Stimulated activated CD8-positive, alpha-beta memory T cell treated with anti-CD3 and anti-CD28 coated beads, Interleukin-4, amount 100 ng/mL, for 48 hours (primary cell): ENCODE results near the gene MAPT.
"Not testable (repeated sequence)": the region's sequence is repeated elsewhere in the genome, so short reads cannot be mapped to it uniquely, and the experiment has no call there.

ENCODE experiments used
- DNase-seq: peaks from one replicate; pipeline ENCODE4 v3.0.0-alpha.2; 2020

Gene MAPT

DNA sequence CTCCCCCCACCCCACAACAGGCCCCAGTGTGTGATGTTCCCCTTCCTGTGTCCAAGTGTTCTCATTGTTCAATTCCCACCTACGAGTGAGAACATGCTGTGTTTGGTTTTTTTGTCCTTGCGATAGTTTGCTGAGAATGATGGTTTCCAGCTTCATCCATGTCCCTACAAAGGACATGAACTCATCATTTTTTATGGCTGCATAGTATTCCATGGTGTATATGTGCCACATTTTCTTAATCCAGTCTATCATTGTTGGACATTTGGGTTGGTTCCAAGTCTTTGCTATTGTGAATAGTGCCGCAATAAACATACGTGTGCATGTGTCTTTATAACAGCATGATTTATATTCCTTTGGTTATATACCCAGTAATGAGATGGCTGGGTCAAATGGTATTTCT lies 62.4 kb downstream of the MAPT start:
- not testable (repeated sequence) for DNase-seq

DNA sequence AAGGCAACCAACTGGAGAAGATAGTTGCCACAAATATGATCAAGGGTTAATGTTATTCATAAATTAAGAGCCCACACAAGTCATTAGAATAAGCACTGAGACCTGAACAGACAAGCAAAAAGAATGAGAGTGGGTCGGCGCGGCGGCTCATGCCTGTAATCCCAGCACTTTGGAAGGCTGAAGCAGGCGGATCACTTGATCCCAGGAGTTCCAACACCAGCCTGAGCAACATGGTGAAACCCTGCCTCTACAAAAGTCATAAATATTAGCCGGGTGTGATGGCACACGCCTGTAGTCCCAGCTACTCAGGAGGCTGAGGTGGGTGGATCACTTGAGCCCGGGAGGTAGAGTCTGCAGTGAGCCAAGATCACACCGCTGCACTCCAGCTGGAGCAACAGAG lies 64.0 kb downstream of the MAPT start:
- DNase-seq: no peak

DNA sequence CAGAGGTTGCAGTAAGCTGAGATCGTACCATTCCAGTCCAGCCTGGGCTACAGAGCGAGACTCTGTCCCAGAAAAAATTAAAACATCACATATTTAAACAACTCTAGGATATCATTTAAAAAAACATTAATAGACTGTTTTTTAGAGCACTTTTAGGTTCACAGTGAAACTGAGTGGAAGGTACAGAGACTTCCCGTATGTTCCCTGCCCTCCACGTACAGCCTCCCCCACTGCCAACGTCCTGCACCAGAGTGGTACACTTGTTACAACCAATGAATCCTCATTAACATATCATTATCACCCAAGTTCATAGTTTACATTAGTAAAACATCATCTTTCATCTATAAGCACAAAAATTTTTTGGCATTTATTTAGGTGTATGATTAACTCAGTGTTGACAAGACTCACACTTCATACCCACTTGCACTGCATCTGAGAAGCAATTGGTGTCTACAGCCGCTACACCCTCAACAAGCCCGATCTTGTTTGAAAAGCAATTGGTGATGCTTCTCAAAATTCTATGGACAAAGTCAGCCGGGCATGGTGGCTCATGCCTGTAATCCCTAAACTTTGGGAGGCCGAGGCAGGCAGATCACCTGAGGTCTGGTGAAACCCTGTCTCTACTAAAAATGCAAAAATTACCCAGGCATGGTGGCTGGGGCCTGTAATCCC lies 64.8 kb downstream of the MAPT start:
- DNase-seq: no peak

DNA sequence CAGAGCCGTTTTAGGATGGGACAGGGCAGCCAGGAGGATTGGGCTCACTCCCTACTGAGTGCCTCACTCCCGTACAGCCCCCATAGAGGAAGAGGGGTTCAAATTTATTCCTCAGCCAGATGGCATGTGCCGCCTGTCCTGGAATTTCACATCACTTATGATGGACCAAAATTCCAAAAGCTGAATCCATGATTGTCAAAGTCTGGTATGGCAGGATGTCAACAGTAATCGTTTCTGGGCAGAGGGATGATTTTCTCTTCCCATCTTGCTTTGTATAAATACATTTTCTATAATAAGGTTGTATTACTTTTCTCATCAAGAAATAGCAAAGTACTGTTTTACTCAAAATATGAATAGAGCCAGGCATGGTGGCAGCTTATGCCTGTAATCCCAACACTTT lies 66.0 kb downstream of the MAPT start:
- no peak for DNase-seq

DNA sequence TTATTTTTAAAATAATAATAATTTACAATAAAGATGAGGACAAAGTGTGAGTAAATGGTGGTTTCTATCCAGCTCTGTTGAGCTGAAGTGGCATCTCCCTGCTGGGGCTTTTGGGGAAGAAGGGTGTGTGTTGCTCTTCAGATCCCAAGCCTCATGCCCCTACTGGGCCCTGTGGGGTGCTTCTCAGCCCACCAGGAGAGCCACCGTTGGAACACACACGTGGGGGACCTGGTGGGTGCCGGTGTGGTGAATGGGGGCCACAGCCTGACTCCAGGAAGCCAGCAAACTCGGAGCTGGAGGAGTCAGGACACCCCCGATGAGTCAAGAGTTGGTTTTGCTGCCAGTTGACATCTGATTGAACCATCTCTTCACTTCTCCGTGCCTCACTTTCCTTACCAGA lies 66.9 kb downstream of the MAPT start:
- DNase-seq: no peak

DNA sequence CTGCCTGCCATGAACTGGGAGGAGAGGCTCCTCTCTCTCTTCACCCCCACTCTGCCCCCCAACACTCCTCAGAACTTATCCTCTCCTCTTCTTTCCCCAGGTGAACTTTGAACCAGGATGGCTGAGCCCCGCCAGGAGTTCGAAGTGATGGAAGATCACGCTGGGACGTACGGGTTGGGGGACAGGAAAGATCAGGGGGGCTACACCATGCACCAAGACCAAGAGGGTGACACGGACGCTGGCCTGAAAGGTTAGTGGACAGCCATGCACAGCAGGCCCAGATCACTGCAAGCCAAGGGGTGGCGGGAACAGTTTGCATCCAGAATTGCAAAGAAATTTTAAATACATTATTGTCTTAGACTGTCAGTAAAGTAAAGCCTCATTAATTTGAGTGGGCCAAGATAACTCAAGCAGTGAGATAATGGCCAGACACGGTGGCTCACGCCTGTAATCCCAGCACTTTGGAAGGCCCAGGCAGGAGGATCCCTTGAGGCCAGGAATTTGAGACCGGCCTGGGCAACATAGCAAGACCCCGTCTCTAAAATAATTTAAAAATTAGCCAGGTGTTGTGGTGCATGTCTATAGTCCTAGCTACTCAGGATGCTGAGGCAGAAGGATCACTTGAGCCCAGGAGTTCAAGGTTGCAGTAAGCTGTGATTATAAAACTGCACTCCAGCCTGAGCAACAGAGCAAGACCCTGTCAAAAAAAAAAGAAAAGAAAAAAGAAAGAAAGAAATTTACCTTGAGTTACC lies 68.0 kb downstream of the MAPT start:
- DNase-seq: no peak

DNA sequence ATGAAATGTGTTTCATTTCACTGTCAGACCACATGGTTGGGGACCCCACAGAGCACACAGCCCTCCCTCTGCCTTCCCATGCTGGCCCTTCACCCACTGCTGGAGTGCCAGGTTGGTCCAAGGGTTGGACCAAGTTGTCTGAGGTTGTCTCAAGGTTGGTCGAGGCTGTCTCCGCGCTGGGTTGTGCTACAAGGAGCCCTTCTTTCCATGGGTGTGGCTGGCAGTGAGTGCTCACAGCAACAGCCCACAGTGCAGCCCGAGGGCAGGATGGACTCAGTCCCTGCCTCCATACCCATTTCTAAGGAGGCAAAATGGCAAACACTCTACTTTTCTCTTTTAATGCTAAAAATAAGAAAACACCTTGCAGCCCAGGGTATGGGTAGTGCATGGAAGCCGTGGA lies 68.9 kb downstream of the MAPT start:
- DNase-seq: no peak

DNA sequence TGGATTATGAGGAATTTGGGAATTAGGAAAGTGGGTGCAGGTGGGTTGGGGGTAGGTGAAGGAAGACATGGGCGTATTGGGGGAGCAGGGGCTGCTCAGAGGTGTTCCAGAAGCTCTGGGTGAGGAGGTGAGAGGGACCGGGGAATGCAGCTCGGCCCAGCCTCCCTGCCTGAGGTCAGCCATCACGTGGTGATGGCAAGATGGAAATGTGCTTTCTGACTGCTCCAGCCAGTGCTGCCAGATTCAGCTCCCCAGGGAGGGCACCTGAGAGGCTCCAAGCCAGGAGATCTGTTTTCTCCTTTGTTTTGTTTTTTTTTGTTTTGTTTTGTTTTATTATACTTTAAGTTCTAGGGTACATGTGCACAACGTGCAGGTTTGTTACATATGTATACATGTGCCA lies 69.5 kb downstream of the MAPT start:
- DNase-seq: no peak

DNA sequence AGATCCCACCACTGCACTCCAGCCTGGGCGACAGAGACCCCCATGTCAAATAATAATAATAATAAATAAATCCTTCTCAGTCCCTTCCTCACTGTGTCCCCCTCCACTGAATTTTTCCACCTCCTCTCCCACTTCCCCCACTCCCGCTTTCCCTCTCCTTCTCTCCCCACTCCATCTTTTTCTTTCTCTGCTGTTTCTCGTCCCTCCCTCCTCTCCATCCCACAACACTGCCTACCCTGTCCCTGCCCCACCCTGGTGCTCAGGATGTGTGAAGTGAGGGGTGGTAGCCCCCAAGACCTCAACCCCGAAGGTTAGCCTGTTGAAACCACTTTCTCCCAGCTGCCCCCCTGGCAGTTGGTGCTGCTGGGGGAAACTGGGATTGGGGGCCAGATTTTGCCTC lies 70.3 kb downstream of the MAPT start:
- no peak for DNase-seq

DNA sequence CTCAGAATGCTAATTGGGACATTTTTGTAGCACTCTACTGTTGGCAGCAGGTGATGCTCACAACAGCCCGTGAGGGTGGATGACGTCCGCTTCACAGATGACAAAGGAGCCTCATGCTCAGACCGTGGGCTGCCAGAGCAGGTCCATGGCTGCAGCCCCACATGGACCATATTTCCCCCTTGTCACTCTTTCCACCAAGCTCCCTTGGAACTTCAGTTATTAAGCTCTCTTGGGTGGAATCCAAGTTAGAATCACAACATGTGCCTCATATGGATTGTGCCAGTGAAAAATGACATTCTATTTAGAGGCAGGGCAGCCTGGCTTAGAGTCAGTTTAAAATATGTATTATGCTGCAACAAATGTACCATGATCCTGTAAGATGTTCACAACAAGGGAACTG lies 71.5 kb downstream of the MAPT start:
- DNase-seq: no peak

DNA sequence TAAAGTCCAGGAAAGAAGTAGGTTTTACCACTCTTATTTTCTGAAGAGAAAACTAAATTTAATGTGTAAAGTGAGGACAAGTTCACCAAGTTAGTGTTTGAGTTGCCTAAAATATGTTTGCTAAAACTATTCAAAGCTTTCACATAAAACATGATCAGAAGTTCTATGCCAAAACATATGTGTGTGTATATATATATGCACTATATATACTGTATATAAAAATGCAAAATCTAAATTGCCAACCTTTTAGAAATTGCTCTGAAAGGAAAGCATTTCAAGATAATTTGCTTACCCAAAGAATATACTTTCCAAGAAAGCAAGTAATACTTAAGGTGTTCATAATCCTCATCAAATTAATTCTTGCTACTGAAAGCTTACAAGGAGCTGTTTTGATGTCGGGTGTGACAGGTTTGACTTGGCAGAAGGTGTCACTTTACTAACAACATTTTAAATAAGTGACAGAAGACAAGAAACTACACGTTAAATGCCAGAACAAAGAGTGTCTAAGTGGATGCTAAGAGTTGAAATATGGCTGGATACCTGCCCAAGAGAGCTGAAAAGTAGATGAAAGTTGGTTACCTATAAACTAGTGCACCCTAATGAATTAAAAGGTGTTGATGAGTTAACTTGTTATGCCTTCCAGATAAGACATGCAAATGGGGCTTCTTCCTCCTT lies 72.4 kb downstream of the MAPT start:
- no peak for DNase-seq

DNA sequence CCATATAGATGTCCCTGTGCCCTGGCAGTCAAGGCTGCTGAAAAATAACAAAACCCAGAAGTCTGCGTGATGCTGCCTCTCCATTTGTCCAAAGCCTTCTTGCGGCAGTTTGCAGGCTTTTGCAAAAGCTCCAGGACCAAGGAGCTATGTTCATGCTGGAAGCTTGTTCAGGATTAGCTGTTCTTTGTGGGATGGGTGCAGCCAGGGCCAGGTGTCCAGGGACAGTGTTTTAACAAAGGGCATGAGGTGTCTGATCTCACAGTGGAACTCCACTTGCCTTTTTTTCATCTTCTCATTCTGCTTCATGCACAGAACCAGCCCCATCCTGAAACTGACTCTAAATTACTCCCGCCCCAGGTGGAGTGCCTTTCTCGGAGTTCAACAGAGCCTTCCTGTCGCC lies 73.0 kb downstream of the MAPT start:
- no peak for DNase-seq

DNA sequence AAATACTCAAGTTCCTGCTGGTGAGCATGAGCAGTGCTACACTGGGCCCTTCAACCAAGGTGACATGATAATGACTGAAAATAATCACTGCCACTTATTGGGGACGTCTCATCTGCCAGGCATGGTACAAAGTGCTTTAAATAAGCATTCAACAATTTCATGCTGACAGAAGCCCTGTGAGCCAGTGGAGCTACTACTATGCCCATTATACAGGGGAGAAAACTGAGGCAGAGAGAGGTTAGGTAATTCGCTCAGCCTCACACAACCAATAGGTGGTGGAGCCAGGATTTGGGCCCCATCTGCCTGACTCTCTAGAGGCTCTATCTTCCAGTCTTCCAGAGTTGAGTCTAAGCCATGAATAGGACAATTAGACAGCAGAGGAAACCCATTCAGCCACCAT lies 74.4 kb downstream of the MAPT start:
- DNase-seq: no peak

DNA sequence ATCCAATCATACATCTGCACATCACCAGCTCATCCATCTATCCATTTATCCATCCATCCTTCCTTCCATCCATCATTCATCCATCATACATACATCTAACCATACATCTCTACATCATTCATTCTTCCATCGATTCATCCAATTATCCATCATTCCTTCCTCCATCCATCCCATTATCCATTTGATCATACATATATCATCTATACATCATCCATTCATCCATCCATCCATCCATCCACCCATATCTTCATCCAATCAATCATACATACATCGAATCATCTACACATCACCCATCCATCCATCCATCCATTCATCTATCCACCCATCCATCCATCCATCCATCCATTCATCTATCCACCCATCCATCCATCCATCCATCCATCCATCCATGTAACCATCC lies 75.4 kb downstream of the MAPT start:
- no peak for DNase-seq

DNA sequence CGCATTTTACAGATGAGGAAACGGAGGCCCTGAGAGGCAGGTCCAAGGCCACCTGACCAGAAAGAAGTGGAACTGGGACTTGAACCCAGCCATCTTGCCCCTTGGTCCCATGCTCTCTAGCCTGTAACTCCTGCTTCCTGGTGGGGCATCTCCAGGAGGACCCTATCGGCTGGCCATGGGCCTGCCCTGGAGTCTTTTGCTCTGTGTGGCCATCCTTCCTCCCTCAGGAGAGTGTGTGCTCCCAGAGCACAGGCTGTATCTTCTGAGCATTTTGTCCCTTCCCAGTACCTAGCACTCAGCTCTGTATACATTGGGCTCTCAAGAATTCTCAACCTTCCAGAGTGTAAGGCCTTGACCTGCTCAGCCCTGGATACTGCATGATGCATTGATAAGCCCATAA lies 76.3 kb downstream of the MAPT start:
- no peak for DNase-seq

DNA sequence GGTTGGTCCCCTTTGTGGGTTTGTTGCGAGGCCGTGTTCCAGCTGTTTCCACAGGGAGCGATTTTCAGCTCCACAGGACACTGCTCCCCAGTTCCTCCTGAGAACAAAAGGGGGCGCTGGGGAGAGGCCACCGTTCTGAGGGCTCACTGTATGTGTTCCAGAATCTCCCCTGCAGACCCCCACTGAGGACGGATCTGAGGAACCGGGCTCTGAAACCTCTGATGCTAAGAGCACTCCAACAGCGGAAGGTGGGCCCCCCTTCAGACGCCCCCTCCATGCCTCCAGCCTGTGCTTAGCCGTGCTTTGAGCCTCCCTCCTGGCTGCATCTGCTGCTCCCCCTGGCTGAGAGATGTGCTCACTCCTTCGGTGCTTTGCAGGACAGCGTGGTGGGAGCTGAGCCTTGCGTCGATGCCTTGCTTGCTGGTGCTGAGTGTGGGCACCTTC lies 77.4 kb downstream of the MAPT start:
- no peak for DNase-seq

DNA sequence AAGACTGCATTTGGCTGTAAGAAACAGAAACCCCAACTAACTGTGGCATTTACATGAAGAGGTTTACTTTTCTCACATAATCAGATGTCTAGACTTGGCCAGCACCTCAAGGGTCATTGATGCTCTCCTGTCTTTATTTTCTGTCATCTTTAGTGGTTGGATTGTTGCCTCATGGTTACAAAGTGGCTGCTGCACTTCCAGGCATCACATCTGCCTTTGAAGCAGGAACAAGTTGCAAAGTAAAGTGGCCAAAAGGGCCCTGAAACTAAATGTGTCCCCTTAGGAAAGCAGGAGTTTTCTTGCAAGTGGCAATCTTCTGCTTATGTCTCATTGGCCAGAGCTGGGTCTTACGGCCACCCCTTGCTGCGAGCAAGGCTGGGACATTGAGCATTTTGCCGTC lies 78.2 kb downstream of the MAPT start:
- no peak for DNase-seq

DNA sequence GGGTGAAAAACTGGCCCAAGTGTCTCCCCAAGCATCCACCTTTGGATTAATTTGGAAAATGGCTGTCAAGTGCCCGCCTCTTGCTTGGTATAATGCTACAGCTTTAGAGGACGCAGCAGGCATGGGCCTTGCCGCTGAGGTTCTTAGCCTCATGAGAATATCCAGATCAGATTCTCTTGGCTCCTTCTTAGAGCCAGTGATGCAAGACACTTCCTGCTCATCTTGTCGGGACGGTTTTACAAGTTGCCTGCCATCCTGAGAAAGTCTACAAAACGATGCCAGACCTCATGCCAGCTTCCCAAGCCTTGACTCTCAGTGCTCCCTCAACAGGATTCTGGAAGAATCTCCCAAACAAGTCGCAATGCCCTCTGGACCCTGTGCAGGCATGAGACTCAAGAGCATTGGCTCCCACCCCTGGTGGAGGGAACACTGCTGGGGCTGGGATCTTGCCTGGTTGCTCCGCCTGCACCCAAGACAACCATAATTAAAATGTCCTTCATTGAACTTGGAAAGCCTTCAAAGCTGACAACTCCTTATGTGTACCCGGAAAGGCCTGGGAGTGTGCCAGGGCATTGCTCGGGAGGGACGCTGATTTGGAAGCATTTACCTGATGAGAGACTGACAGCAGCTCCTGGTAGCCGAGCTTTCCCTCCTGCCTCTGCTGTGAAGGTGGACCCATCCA lies 78.9 kb downstream of the MAPT start:
- no peak for DNase-seq

DNA sequence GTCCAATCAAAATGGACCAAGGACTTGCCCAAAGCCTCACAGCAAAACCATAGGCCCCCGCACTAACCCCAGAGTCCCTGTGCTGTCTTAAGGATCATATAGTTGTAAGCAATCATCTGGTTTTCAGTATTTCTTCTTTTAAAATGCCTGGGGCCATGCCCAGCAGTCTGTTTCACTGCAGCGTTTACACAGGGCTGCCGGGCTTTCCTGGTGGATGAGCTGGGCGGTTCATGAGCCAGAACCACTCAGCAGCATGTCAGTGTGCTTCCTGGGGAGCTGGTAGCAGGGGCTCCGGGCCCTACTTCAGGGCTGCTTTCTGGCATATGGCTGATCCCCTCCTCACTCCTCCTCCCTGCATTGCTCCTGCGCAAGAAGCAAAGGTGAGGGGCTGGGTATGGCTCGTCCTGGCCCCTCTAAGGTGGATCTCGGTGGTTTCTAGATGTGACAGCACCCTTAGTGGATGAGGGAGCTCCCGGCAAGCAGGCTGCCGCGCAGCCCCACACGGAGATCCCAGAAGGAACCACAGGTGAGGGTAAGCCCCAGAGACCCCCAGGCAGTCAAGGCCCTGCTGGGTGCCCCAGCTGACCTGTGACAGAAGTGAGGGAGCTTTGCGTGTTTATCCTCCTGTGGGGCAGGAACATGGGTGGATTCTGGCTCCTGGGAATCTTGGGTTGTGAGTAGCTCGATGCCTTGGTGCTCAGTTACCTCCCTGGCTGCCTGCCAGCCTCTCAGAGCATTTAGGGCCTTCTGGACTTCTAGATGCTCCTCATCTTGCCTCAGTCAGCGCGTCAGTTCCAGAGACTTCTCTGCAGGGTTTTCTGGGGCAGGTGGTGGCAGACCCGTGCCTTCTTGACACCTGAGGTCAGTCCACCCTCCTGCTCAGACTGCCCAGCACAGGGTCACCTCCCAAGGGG lies 79.8 kb downstream of the MAPT start:
- DNase-seq: no peak

DNA sequence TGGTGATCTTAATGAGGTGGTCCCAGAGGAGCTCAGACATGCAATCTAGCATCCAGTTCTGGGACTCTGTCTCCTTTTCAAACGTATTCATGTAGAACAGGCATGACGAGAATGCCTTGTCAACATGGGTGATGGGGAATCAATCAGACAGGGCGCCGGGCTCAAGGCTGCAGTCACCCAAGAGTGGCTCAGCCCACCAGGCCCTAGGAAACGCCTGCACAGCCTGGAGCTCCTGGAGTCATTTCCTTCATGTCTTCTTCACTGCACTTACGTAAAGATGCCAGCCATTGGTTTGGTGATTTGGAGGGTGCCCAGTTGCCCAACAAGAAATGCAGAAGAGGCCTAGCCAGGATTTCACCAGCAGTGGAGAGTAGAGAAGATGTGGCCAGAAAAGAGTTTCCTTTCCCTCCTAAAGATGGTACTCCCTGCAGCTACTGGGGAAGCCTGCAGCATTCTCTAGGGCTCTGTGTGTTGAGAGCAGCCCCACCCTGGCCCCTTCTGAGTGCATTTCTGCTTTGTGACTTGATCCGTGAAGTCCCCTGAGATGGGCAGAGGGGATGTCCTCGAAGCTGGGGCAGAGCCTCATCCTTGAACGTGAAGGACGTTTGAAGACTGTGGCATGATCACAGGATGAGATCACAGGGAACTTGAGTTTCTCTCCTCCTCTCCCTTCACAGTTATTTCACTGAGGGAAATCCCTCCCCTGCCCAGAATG lies 80.7 kb downstream of the MAPT start:
- DNase-seq: no peak

DNA sequence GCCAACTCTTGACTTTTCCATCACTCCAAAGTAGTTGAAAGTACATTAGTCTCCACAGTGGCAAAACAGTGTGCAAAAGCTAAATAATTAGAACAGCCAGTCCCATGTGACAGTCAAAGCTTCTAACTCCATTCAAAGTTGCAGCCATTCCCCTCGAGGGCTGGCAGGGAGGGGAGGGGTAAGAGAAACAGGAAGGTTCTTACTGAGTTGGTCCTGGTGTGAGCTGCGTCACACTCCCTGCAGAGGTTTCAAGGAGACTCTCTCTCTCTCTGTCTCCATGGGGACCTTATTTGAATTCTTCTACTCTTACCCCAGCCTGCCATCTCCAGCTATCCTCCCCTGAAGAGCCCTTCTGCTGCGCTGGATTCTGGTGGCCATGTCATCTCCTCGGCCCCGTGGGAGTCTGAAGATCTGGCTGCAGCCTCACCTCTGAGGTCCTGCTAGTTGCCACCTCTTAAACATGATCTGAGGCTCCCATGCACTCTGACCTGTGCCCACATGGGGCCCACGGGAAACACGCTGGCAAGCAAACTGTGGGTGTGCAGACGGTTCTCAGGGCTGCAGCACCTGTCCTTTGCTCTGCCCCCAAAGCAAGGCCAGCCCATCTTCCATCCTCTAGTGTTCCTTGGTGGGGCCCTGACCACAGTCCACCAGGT lies 81.4 kb downstream of the MAPT start:
- DNase-seq: no peak
